Urinary bladder (tissue), 4 donors: Measurements from ENCODE around the gene SLC4A5. TPM values are rescaled to one million over a fixed set of nuclear protein-coding genes. Genes with fewer than 3 reads are reported as not detected.
"Not testable (repeated sequence)": the region's sequence is repeated elsewhere in the genome, so short reads cannot be mapped to it uniquely, and the experiment has no call there.

Experiments used
- DNase-seq: peaks from one replicate; pipeline ENCODE4 v3.0.0-alpha.2; 2015; ENCODE audit errors: extremely low spot score
- H3K27ac ChIP-seq: one replicate; pipeline ENCODE4 v1.5.1; 2013; ENCODE audit warnings: low read depth, mild to moderate bottlenecking, moderate library complexity
- H3K36me3 ChIP-seq: one replicate; pipeline ENCODE4 v1.6.1; 2013; ENCODE audit warnings: mild to moderate bottlenecking, moderate library complexity; ENCODE audit not compliant: insufficient read depth
- H3K4me1 ChIP-seq: one replicate; pipeline ENCODE4 v1.6.1; 2013; ENCODE audit warnings: mild to moderate bottlenecking, moderate library complexity; ENCODE audit not compliant: insufficient read depth
- H3K4me3 ChIP-seq: one replicate; pipeline ENCODE4 v1.5.1; 2013; ENCODE audit warnings: low read depth, low read length
- WGBS: extraction: QIAGEN DNeasy Blood & Tissue Kit; methylation state at CpG from one replicate; pipeline ENCODE4 v1.1.7; 2013; 5-methylcytosine and 5-hydroxymethylcytosine counted together
- polyA plus RNA-seq: library from polyadenylated mRNA; stranded (reverse); fragments of 200-250 nt; gene quantifications from one replicate; pipeline ENCODE4 v1.2.3, GENCODE V29; 2013
- total RNA-seq: library from RNA; depleted of rRNA; stranded (reverse); fragments of >200 nt; gene quantifications from one replicate; pipeline ENCODE4 v1.2.3, GENCODE V29; 2014
- donor health status: healthy with polysubstance abuse.
- donor health status: healthy.

Gene SLC4A5
- total and polyA plus RNA-seq, 2 donors, result 0.92 to 3.8 TPM

DNA sequence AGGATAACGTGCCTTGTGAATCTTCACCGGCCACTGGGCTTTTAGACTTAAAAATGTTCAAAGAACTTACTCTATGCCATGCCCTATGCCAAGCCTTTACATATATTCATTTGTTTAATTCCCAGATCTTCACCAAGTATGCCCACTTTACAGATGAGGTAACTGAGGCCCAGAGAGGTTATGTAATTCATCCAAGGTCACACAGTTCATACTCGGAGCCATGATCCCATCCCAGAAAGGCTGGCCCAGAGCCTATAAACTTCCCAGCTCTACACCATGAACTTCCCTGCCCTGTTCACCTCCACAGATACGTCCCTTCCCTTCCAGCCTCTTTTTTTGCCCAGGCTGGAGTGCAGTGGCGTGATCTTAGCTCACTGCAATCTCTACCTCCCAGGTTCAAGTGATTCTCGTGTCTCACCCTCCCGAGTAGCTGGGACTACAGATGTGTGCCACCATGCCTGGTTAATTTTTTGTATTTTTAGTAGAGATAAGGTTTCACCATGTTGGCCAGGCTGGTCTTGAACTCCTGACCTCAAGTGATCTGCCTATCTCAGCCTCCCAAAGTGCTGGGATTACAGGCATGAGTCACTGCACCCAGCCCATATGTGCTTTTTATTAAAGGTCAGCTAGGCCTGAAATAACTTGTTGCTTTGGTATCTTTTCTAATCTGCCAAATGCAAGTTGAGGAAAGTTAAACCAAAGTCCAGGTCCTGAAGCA, 100.7 kb downstream of the SLC4A5 start:
- H3K36me3 ChIP-seq, result no peaks in the 10 kb centered on the region
- no peak for DNase-seq
- 84% methylated on average over 7 of the region's 7 CpGs for WGBS
- no peak overlapping the region for H3K4me3 ChIP-seq
- H3K27ac ChIP-seq, result no peak overlapping the region
- no peaks in the 10 kb centered on the region for H3K4me1 ChIP-seq

DNA sequence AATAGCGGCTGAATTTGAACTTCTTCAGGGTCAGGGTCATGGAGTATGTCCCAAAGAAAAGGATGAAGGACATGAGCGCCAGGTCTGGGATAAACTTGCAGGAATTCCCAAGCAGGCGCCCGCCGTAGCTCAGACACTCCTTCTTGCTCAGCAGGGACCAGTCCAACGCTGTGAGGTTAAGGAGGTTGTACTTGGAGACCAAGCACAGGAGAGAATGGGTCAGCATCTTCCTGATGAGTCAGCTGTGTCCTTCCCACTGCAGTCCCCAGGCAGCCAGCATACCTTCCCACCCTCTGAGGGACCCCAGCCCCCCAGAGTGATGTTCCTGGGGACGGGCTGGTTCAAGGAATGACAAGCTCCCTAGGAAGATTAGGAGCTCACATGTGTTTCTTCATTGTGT, 103.9 kb downstream of the SLC4A5 start:
- Histone ChIP-seq H3K36me3 (no peaks in the 10 kb centered on the region), H3K27ac (no peak overlapping the region), H3K4me1 (no peaks in the 10 kb centered on the region), H3K4me3 (no peak overlapping the region)
- 78% methylated on average over 7 of the region's 7 CpGs for WGBS
- DNase-seq, result no peak

DNA sequence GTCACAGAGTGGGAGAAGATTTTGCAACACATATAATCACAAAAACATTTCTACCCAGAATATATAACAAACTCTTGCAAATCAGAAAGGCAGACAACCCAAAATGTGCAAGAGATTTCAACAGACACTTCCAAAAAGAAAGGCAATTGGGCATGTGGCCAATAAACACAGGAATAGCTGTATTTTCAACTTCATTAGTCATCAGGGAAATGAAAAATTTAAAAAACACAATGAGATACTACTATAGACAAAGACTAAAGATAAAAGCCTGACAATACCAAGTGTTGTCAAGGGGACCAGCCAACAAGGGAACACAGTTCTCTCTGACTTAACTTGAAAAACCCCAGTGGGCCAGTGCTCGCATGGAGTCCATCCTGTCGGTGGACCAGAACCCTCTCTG, 104.3 kb downstream of the SLC4A5 start:
- Histone ChIP-seq H3K4me3 (no peak overlapping the region), H3K27ac (no peak overlapping the region), H3K36me3 (no peaks in the 10 kb centered on the region), H3K4me1 (no peaks in the 10 kb centered on the region)
- WGBS, result 91% methylated on average over 2 of the region's 2 CpGs
- DNase-seq, result no peak

DNA sequence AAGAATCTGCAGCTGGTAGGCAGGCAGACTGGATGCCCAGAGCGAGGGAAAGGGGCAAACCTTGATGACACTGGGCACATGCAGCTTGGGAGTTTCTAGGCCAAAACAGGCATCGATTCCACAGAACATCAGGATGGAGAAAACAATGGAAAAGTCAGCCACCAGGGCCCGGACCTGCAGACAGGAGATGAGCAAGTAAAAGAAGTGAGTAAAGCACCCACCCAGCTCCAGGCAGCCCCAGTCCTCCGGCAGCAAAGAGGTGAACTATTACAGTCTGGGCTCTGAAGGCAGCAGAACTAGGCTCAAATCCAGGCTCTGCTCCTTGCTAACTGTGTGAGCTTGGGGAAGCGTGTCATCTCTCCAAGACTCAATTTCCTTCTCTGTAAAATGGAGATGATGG, 108.2 kb downstream of the SLC4A5 start:
- no peak overlapping the region for H3K4me3 ChIP-seq
- no peak overlapping the region for H3K27ac ChIP-seq
- no peaks in the 10 kb centered on the region for H3K4me1 ChIP-seq
- 94% methylated on average over 5 of the region's 5 CpGs for WGBS
- no peak for DNase-seq
- no peaks in the 10 kb centered on the region for H3K36me3 ChIP-seq

DNA sequence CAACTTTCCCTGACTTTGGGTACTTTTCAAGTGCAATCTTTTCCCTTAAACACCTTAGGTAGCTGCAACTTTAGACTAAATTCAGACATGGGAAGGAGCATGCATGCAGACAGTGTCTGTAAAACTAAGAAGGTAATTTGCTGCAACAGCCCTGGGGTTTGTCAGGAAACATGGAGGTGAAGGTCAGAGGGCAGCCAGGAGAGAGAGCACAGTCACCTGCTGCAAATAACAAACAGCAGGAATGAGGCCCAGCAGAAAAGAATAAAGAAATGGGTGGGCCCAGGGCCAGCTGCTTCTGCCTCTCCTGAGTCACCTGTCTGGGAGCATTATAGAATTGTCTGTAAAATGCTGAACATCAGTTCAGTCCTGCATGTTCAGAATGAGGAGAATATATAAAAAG, 109.6 kb downstream of the SLC4A5 start:
- DNase-seq, result no peak
- no peaks in the 10 kb centered on the region for H3K4me1 ChIP-seq
- H3K27ac ChIP-seq, result no peak overlapping the region
- no peaks in the 10 kb centered on the region for H3K36me3 ChIP-seq
- no peak overlapping the region for H3K4me3 ChIP-seq

DNA sequence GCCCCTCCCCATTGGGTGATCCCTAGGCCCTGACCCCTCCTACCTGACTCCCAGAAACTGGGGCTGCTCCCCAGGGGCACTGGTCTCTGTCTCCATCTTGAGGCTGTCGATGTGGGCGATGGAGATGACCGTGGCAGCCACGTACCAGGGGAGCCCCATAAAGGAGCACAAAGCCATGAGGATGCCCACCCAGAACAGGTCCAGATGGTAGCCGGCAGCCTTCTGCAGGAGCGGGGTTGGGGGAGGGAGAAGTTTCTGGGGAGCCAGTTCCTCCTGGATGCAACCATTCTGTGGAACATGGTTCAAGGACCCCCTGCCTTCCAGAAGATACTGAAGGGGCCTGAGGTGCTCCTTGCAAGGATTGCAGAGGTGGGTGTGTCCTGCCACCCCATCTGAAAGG, 110.8 kb downstream of the SLC4A5 start:
- no peak for DNase-seq
- no peak overlapping the region for H3K4me3 ChIP-seq
- no peaks in the 10 kb centered on the region for H3K4me1 ChIP-seq
- 90% methylated on average over 6 of the region's 6 CpGs for WGBS
- no peaks in the 10 kb centered on the region for H3K36me3 ChIP-seq
- no peak overlapping the region for H3K27ac ChIP-seq

DNA sequence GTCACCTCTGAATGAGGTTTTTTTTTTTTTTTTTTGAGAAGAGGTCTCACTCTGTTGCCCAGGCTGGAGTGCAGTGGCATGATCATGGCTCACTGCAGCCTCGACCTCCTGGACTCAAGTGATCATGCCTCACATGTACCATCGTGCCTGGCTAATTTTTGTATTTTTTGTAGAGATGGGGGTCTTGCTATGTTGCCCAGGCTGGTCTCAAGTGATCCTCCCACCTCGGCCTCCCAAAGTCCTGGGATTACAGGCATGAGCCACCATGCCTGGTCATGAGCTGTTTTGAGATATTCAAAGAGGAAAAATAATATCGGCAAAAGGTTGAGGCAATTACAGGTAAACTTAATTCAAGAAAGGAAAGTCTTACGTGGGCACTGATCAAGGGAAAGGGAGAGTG, 113.4 kb downstream of the SLC4A5 start:
- H3K36me3 ChIP-seq, H3K4me1 ChIP-seq, H3K4me3 ChIP-seq, DNase-seq, H3K27ac ChIP-seq: not testable (repeated sequence)
- WGBS, result 90% methylated on average over 5 of the region's 5 CpGs

DNA sequence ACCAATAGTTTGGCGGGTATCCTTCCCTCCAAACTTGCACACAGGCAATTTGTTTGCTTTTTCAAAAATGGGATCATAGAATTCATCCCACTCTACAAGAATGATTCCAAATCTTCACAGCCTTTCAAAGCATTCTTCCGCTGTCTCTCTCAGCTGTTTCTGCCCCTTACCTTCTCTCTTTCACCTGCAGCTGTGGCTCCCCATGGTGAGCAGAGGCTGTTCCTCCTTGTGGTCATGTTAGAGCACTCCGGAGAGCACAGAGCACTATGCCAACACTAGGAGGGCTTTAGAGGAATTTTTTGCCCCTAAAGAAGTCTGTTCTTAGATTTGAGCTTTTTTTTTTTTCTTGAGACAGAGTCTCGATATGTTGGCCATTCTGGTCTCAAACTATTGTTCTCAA, 114.4 kb downstream of the SLC4A5 start:
- Histone ChIP-seq H3K36me3 (no peaks in the 10 kb centered on the region), H3K4me1 (no peaks in the 10 kb centered on the region), H3K27ac (no peak overlapping the region), H3K4me3 (no peak overlapping the region)
- no peak for DNase-seq
- WGBS, result 91% methylated on average over 4 of the region's 4 CpGs

DNA sequence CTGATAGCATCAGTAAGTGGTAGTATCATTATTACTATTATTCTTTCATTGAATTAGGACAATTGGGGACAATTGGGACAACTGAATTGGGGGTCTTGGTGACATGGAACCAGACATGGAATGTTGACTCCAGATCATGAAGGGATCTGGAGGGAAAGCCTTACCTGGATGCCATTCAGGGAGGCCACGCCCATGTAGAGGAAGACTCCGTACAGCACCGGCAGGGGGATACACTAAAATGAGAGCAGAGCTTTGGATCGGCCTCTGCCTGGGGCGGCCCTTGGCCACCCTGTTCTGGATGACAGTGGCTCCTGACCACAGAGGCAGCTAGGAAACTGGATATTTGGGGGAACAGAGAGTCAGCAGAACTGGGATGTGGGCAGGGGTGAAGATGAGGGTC, 115.6 kb downstream of the SLC4A5 start:
- Histone ChIP-seq H3K27ac (no peak overlapping the region), H3K4me1 (no peaks in the 10 kb centered on the region), H3K4me3 (no peak overlapping the region), H3K36me3 (no peaks in the 10 kb centered on the region)
- 86% methylated on average over 5 of the region's 5 CpGs for WGBS
- DNase-seq, result no peak

DNA sequence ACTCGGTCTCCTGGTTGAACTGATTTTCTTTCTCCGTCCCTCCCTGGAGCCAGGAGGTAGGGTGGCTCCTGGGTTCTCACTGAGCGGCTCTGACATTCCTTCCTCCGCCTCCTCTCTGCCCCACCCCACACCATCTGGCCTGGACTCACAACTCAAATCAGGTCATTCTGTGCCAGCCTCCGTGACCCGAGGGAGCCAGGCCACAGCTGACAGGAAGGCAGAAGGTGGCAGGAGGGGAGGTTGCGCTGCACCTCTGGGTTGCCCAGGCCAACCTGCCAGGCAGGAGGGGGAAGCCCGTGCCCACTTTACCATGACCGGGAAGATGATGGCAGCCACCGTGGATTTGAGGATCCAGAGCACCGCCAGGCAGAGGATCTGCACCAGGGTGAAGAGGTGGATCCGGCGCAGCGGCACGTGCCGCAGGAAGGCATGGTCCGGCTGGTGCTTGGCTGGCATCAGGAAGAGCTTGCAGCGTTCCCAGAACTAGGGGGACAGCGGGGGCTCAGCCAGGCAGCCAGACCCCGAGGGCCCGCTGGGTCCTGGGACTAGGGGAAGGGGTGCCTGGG, 116.5 kb downstream of the SLC4A5 start:
- no peak overlapping the region for H3K4me3 ChIP-seq
- H3K27ac ChIP-seq, result no peak overlapping the region
- H3K4me1 ChIP-seq, result no peaks in the 10 kb centered on the region
- no peak for DNase-seq
- WGBS, result 79% methylated on average over 21 of the region's 21 CpGs
- H3K36me3 ChIP-seq, result no peaks in the 10 kb centered on the region

DNA sequence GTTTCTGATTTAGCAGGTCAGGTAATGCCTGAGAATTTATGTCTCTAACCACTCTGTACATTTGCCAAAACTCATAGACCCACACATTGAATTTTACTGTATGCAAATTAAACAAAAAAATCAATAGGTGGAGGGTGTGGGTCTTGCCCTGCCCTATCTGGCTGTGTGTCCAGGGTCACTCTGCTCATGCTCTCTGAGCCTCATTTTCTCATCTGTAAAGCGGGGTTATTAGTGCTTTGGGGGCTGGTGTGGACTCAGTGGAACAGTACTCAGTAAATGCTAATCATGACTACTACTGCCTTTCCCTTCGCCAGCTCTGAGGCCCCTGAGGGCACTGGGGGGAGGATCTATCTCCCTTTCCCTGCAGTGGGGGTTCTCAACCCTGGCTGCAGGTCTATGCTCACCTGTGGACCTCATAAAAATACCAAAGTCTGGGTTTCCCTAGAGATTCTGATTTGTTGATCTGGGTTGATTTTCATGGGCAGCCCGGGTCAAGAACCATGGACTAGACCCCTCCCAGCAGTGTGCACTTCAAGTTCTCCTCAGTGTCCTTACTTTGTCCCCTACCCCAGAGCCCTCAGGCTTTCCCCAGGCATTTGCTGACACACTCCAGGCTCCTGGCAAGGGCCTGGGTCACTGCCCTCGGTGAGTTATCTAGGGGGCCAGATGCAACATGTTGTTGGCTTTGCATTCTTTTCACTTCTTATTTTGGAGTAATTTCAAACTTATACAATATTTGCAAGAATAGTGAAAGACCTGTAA, 117.3 kb downstream of the SLC4A5 start:
- DNase-seq, result no peak
- H3K27ac ChIP-seq, result no peak overlapping the region
- H3K36me3 ChIP-seq, result no peaks in the 10 kb centered on the region
- no peaks in the 10 kb centered on the region for H3K4me1 ChIP-seq
- no peak overlapping the region for H3K4me3 ChIP-seq
- WGBS, result 69% methylated on average over 4 of the region's 4 CpGs

DNA sequence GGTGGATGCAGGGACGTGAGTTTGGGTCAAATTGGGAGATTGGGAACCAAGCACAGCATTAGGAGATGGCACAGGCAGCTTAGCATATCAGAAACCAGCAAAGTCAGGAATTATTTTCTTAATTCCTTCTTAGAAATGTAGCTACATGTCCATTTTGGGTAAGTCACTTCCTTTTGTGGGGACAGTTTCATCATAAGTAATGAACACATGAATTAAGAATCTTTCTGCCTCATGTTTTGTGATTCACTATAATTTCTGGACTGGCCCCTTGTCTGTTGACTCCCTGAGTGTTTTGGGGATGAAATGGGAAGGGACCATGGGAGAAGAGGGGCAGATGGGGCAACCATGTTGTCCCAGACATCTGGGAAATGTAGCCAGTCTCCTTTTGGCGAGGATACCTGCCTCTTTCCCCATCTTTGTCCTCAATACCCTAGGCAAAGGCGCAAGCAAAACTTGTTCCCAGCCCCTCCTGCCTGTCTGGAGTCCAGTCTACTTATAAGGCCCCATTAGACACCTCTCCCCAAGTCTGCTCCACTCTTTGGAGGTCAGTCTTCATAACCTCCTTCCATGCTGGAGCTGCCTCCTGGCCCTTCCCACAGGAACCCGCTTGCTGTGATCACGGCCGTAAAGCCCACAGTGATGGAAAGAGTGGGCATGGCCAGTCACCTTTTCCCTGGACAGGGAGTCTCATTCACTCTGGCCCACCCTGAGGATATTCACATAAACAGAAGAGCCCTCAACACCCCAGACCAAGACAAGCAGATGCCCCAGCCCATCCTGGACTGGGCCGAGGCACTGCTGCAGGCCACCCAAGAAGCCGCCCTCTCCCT, 119.1 kb downstream of the SLC4A5 start:
- Histone ChIP-seq H3K36me3 (no peaks in the 10 kb centered on the region), H3K4me1 (no peaks in the 10 kb centered on the region), H3K4me3 (no peak overlapping the region), H3K27ac (no peak overlapping the region)
- no peak for DNase-seq
- WGBS, result 93% methylated on average over 8 of the region's 8 CpGs

DNA sequence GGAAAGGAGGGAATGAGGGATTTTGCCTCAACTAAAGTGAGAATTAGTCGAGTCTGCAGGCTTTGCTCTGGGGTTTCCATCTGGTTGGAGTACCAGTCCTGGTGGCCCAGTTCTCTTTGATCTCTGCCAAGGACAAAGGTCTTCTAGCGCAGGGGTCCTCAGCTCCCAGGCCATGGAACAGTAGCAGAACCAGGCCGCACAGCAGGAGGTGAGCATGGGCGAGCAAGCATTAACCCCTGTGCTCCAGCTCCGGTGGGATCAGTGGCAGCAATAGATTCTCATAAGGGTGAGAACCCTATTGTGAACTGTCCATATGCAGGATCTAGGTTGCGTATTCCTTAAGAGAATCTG, 120.9 kb downstream of the SLC4A5 start:
- Histone ChIP-seq H3K4me1 (no peaks in the 10 kb centered on the region), H3K4me3 (no peak overlapping the region), H3K36me3 (no peaks in the 10 kb centered on the region), H3K27ac (no peak overlapping the region)
- DNase-seq, result no peak
- WGBS, result 90% methylated on average over 6 of the region's 6 CpGs
